HL-60 (cell line): ENCODE measurements around the gene GAL3ST2.
"Not testable (repeated sequence)": the region's sequence is repeated elsewhere in the genome, so short reads cannot be mapped to it uniquely, and the experiment has no call there.

ENCODE experiments used
- DNase-seq, 2 experiments: peaks; one replicate each; pipeline ENCODE4 v3.0.0-alpha.2; 2010 to 2020; ENCODE audit warnings: low read depth in 1 of 2, low spot score in 1 of 2
- H3K27ac ChIP-seq: fragments of 250-450 bp; sonication (Bioruptor Pico); replicated peaks from 2 replicates; pipeline ENCODE4 v1.5.1; 2020; ENCODE audit warnings: mild to moderate bottlenecking, moderate library complexity
- H3K27me3 ChIP-seq: fragments of 250-450 bp; sonication (Bioruptor Pico); 2 replicates; pipeline ENCODE4 v1.5.1; 2021; ENCODE audit warnings: mild to moderate bottlenecking, moderate library complexity; ENCODE audit not compliant: insufficient read depth, poor library complexity, severe bottlenecking
- H3K4me3 ChIP-seq: replicated peaks from 2 replicates; pipeline ENCODE4 v1.5.1; 2011; ENCODE audit warnings: mild to moderate bottlenecking, control low read depth, low read length; ENCODE audit not compliant: insufficient read depth
- CTCF ChIP-seq: IDR thresholded peaks from one replicate; pipeline ENCODE4 v1.5.1; 2011; ENCODE audit warnings: low read length, control low read depth, inconsistent platforms; ENCODE audit not compliant: insufficient read depth
- GABPA ChIP-seq: IDR thresholded peaks from 2 replicates; pipeline ENCODE4 v1.6.1; 2012; ENCODE audit warnings: low read depth
- POLR2AphosphoS5 ChIP-seq: IDR thresholded peaks from 2 replicates; pipeline ENCODE4 v1.6.1; 2012; ENCODE audit warnings: low read depth
- REST ChIP-seq: IDR thresholded peaks from 2 replicates; pipeline ENCODE4 v1.6.1; 2012; ENCODE audit warnings: low read depth; ENCODE audit not compliant: insufficient replicate concordance
- SPI1 ChIP-seq: IDR thresholded peaks from 2 replicates; pipeline ENCODE4 v1.6.1; 2012; ENCODE audit warnings: low read depth, mild to moderate bottlenecking, borderline replicate concordance

The GAL3ST2 gene

GRCh38 chr2:241821460-241822263 lies 45.0 kb downstream of the GAL3ST2 start:
- TF ChIP-seq GABPA: no peak
- DNase-seq: no peak
- peaks cover 5% of the 10 kb centered on the region for H3K27me3 ChIP-seq
- H3K4me3 ChIP-seq: no peak overlapping the region
- no peak overlapping the region for H3K27ac ChIP-seq

GRCh38 chr2:241822264-241822623 lies 45.6 kb downstream of the GAL3ST2 start:
- H3K27me3 ChIP-seq: peaks cover 5% of the 10 kb centered on the region
- TF ChIP-seq POLR2AphosphoS5: no peak
- no peak for TF ChIP-seq GABPA
- TF ChIP-seq SPI1: no peak
- no peak for TF ChIP-seq CTCF
- H3K27ac ChIP-seq: no peak overlapping the region
- no peak for DNase-seq
- H3K4me3 ChIP-seq: no peak overlapping the region

GRCh38 chr2:241823531-241824437 lies 47.2 kb downstream of the GAL3ST2 start:
- DNase-seq, H3K27me3 ChIP-seq, H3K4me3 ChIP-seq, H3K27ac ChIP-seq: not testable (repeated sequence)

- no peak overlapping the region for H3K4me3 ChIP-seq
- H3K27ac ChIP-seq: no peak overlapping the region
- no peaks in the 10 kb centered on the region for H3K27me3 ChIP-seq
- TF ChIP-seq GABPA (no peak), CTCF (no peak)
- no peak for DNase-seq
These were observed 50.8 kb downstream of the GAL3ST2 start for GRCh38 chr2:241827394-241827793.

GRCh38 chr2:241833101-241833663 lies 56.6 kb downstream of the GAL3ST2 start:
- Histone ChIP-seq H3K4me3 (no peak overlapping the region), H3K27ac (no peak overlapping the region), H3K27me3 (peaks cover 11% of the 10 kb centered on the region)
- TF ChIP-seq POLR2AphosphoS5: no peak
- no peak for TF ChIP-seq CTCF
- TF ChIP-seq REST: no peak
- no peak for TF ChIP-seq GABPA
- TF ChIP-seq SPI1: no peak
- DNase-seq: no peak

- not testable (repeated sequence) for H3K27ac ChIP-seq, H3K4me3 ChIP-seq, DNase-seq
- peaks cover 13% of the 10 kb centered on the region for H3K27me3 ChIP-seq
These were observed 57.3 kb downstream of the GAL3ST2 start for GRCh38 chr2:241833756-241834526.
